HG03575 (cell line): ENCODE results near the gene PLCG2.
"Not testable (repeated sequence)": the region's sequence is repeated elsewhere in the genome, so short reads cannot be mapped to it uniquely, and the experiment has no call there.

Experiments used
- ATAC-seq: cut with Tn5 transposase; IDR thresholded peaks from one replicate; pipeline ENCODE4 v1.9.1; 2021; ENCODE audit not compliant: unreplicated experiment, insufficient number of reproducible peaks, low FRiP score; ENCODE audit errors: extremely low read depth

PLCG2 gene

GRCh38 chr16:81921843-81922584 lies 142.9 kb downstream of the PLCG2 start:
- no peak for ATAC-seq

- ATAC-seq = no peak
Observed at GRCh38 chr16:81923296-81923695, 144.2 kb downstream of the PLCG2 start.

GRCh38 chr16:81925016-81925415 lies 145.9 kb downstream of the PLCG2 start:
- ATAC-seq = no peak

- no peak for ATAC-seq
Observed at GRCh38 chr16:81926036-81926435, 146.9 kb downstream of the PLCG2 start.

- no peak for ATAC-seq
Observed at GRCh38 chr16:81927561-81928185, 148.6 kb downstream of the PLCG2 start.

- no peak for ATAC-seq
Observed at GRCh38 chr16:81928271-81928918, 149.3 kb downstream of the PLCG2 start.

- ATAC-seq = no peak
Observed at GRCh38 chr16:81928975-81929374, 149.9 kb downstream of the PLCG2 start.

GRCh38 chr16:81929841-81930240 lies 150.8 kb downstream of the PLCG2 start:
- no peak for ATAC-seq

- no peak for ATAC-seq
Observed at GRCh38 chr16:81931927-81932326, 152.8 kb downstream of the PLCG2 start.

GRCh38 chr16:81932668-81933067 lies 153.6 kb downstream of the PLCG2 start:
- ATAC-seq = no peak

GRCh38 chr16:81933361-81933760 lies 154.3 kb downstream of the PLCG2 start:
- no peak for ATAC-seq

- ATAC-seq = not testable (repeated sequence)
Observed at GRCh38 chr16:81934711-81935110, 155.6 kb downstream of the PLCG2 start.

- ATAC-seq = no peak
Observed at GRCh38 chr16:81936209-81937000, 157.3 kb downstream of the PLCG2 start.

GRCh38 chr16:81937305-81938038 lies 158.4 kb downstream of the PLCG2 start:
- ATAC-seq = no peak

- ATAC-seq = no peak
Observed at GRCh38 chr16:81938326-81939163, 159.5 kb downstream of the PLCG2 start.

GRCh38 chr16:81939164-81940056 lies 160.3 kb downstream of the PLCG2 start:
- no peak for ATAC-seq
